GM19238 (cell line): ENCODE results near the gene TMTC1.

Experiments
- DNase-seq: peaks from one replicate; pipeline ENCODE4 v3.0.0; 2011; ENCODE audit warnings: low spot score; ENCODE audit not compliant: insufficient read length

TMTC1 gene

DNA sequence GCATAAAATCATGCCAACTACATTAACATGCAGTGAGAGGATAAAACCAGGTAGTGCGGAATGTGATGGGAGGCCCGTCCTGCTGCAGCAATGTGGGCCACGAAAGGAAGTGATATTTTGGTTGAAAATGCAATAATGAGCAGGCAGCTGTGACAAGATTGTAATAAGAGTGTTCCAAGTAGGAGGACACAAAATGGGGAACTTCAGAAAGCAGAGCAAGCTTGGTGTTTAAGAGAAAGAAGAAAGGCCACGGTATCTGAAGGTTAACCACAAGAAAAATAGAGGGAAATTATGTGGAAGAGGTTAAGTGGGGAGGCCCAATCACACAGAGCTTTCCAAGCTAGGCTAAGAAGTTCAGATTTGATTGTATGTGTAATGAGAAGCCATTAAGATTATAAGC, 320.5 kb downstream of the TMTC1 start:
- DNase-seq, result no peak

DNA sequence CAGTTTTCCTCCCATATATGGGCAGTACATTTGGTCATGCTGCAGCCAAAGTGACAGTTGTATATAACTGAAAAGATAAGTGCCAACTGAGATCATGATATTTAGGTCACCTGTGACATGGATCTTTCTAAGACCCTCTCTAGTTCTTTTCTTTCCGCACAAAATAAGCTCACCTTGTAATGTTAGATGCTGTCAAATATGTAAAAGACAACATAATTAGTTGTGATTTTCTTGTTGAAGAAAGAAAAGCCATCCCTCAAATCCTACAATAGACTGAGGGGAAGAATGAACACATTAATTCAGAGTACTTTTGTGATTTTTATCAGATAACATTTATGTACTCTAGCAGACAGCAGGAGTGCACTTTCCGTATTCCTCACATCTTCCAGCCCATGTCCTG, 323.7 kb downstream of the TMTC1 start:
- no peak for DNase-seq

DNA sequence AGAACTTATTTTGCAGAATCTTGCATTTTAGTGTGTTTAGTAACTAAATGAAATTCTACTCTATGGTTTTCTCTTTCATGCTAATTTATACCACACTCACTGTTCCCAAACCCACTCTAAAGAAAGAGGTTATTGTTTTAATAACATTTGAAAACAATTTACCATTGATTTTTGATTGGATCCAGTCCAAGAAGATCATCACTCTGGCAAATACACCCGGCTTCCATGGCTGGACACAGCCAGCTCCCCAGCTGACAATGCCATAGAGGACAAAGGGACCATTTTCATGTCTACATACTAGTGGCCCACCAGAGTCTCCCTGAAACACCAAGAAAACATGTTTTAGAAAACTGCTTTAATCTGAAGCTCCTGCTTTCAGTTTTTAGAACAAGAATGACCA, 328.7 kb downstream of the TMTC1 start:
- DNase-seq, result no peak

DNA sequence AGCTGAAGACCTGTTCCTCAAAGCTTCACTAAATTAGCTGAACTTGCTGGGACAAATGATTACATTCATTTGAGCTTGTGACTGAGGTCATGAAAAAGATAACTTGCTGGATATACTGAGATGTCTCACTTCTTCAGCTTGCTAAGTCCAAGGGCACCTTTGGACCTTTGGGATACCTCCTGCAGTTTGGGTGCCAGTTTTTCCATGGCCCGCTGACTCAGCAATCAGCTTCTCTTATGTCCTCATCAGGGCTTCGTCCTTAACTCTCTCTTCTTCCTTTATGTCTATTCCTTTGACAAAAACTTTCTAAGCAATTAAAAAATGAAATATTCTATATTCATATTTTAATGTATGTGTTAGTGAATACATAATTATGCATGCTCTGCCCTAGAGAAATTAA, 331.9 kb downstream of the TMTC1 start:
- DNase-seq, result no peak
